ENCODE data around the gene METTL9.
"Not testable (repeated sequence)": the region's sequence is repeated elsewhere in the genome, so short reads cannot be mapped to it uniquely, and the experiment has no call there.

Gene METTL9

GRCh38 chr16:21653571-21653970 is 54.2 kb downstream of the METTL9 start:
- Histone ChIP-seq H3K9me3 (ENCODE audit: control insufficient read depth in 1 of 2, low read length in 2 of 2) (no peaks in the 10 kb centered on the region), H3K36me3 (ENCODE audit: control insufficient read depth in 1 of 2, insufficient read depth in 2 of 2, low read length in 2 of 2) (no peaks in the 10 kb centered on the region), H3K27ac (ENCODE audit: low read length) (no peak overlapping the region), H3K27me3 (ENCODE audit: low read depth, low read length) (no peaks in the 10 kb centered on the region), H3K4me1 (ENCODE audit: control insufficient read depth in 1 of 2, insufficient read depth in 2 of 2, low read length in 2 of 2) (peaks cover 0 to 16% of the 10 kb centered on the region in 2 donors), H3K4me3 (ENCODE audit: low read depth in 1 of 2, low read length in 2 of 2) (no peak overlapping the region)

GRCh38 chr16:21654466-21654865 is 55.1 kb downstream of the METTL9 start:
- H3K27me3 ChIP-seq (ENCODE audit: low read depth, low read length) = no peaks in the 10 kb centered on the region
- H3K4me1 ChIP-seq (ENCODE audit: control insufficient read depth in 1 of 2, insufficient read depth in 2 of 2, low read length in 2 of 2) = peaks cover 0 to 16% of the 10 kb centered on the region in 2 donors
- H3K27ac ChIP-seq (ENCODE audit: low read length) = no peak overlapping the region
- H3K36me3 ChIP-seq (ENCODE audit: control insufficient read depth in 1 of 2, insufficient read depth in 2 of 2, low read length in 2 of 2) = no peaks in the 10 kb centered on the region
- H3K4me3 ChIP-seq (ENCODE audit: low read depth in 1 of 2, low read length in 2 of 2) = no peak overlapping the region
- H3K9me3 ChIP-seq (ENCODE audit: control insufficient read depth in 1 of 2, low read length in 2 of 2) = no peaks in the 10 kb centered on the region

DNA sequence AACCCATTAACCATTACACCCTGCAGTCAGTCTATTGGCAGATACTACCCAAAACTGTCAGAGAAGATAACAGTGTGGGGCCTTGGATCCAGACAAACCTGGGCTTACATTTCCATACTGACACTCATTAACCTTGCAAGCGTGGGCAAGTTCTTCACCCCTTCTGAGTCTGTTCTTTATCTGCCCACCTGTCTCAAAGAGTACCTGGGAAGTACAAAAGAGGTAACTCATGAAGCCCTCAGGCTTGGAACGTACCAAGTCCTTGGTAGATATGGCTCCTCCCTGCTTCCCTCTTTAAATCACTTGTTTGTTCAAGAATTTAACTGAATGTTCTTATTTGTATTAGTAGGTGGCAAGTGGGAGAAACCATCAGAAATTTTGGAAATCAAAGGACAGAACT is 55.5 kb downstream of the METTL9 start:
- no peaks in the 10 kb centered on the region for H3K27me3 ChIP-seq (ENCODE audit: low read depth, low read length)
- no peak overlapping the region for H3K27ac ChIP-seq (ENCODE audit: low read length)
- no peaks in the 10 kb centered on the region for H3K36me3 ChIP-seq (ENCODE audit: control insufficient read depth in 1 of 2, insufficient read depth in 2 of 2, low read length in 2 of 2)
- no peak overlapping the region for H3K4me3 ChIP-seq (ENCODE audit: low read depth in 1 of 2, low read length in 2 of 2)
- H3K9me3 ChIP-seq (ENCODE audit: control insufficient read depth in 1 of 2, low read length in 2 of 2) = no peaks in the 10 kb centered on the region
- H3K4me1 ChIP-seq (ENCODE audit: control insufficient read depth in 1 of 2, insufficient read depth in 2 of 2, low read length in 2 of 2) = peaks cover 0 to 16% of the 10 kb centered on the region in 2 donors

DNA sequence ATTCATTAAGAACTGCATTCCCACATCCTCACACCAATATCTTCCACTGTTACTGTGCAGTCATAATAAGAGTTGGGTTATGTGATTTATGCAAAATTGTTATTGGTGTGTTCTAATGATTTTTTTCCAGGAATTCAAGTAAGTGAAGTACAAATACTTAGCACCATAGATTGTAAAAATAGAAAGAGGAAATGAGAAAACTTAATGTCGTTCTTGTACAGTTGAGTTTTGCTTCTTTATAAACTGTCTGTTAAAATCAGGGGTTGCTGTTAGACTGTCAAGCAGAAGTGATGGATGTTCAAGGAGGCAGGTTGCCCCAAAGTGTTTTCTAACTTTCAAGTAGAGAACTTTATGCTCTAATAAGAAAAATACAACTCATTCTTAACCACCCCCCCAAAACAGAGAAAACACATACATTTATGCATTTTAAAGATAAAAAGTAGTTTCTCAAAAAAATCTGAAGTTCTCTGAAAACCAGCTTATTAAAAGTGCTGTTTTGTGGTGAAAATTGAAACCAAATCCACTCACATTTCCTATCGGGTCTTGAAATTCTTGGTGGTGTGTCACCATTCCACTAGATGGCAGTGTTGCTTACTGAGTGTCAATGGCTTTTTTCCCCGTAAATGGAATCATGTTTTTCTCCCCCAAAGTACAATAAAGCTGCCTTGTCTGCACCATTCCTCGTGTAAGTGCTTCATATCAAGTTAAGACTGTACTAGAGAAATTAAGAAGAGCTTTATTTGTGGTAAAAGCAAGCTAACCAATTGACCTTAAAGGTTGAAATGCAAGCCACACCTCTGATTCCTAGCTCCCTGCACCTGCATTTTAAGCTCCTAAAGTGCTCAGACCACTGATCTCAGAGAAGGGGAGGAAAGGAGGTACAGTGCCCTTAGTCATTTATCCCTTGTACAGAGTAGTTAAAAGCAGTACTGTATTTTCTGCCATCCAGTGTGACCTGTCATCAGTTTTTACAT is 57.7 kb downstream of the METTL9 start:
- peaks cover 0 to 16% of the 10 kb centered on the region in 2 donors for H3K4me1 ChIP-seq (ENCODE audit: control insufficient read depth in 1 of 2, insufficient read depth in 2 of 2, low read length in 2 of 2)
- H3K27ac ChIP-seq (ENCODE audit: low read length) = no peak overlapping the region
- no peaks in the 10 kb centered on the region for H3K9me3 ChIP-seq (ENCODE audit: control insufficient read depth in 1 of 2, low read length in 2 of 2)
- H3K36me3 ChIP-seq (ENCODE audit: control insufficient read depth in 1 of 2, insufficient read depth in 2 of 2, low read length in 2 of 2) = no peaks in the 10 kb centered on the region
- no peaks in the 10 kb centered on the region for H3K27me3 ChIP-seq (ENCODE audit: low read depth, low read length)
- H3K4me3 ChIP-seq (ENCODE audit: low read depth in 1 of 2, low read length in 2 of 2) = no peak overlapping the region

DNA sequence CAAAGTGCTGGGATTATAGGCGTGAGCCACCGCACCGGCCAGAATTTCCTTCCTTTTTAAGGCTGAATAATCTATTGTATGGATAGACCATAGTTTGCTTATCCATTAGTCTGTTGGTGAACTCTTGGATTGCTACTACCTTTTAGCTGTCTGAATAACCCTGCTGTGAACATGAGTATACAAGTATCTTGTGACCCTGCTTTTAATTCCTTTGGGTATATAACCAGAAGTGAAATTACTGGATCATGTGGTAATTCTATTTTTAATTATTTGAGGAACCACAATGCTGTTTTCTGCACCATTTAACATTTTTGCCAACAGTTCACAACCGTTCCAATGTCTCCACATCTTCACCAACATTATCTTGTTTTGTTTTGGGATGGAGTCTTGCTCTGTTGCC is 59.7 kb downstream of the METTL9 start:
- H3K27ac ChIP-seq (ENCODE audit: low read length) = no peak overlapping the region

DNA sequence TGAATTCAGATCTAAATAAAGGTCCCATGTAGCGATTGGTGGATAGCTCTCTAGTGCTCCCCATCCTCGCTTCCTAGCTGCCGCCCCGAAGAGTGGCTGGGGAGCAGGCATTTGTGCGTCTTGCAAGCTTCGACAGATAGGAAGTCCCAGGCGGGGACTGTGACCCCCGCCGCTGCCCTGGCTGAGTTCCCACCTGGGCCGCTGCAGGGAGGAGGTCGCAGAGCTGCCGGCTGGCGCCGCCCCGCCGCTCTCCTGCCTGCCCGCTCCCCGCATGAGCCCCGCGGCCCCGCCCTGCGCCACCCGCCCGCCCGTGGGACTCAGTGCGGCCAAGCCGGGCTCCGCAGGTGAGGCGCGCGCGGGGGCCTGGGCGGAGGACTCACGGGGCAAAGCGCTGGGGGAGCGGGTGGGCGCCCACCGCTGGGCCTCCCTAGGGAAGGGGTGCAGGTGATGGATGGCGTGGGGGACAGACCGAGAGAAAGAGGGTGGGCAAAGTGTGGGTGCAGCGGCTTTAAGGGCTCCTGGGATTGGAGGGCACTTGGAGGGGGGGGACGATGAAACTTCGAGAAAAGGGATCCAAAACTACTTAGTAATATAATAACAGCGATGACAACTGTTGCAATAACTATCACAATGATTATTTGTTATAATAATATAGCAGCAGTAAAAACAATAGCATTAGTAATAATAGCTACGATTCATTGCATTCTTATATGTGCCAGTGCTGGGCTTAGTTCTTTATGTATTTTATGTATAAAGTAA is 64.7 kb downstream of the METTL9 start, which contains the start of gene OTOA:
Gene OTOA, plus strand, starts transcription at position 80 of the 759 bp plus-strand sequence. CDS start 14,547 bp downstream, outside the sequence.
- H3K4me1 ChIP-seq (ENCODE audit: control insufficient read depth in 1 of 2, insufficient read depth in 2 of 2, low read length in 2 of 2) = peaks cover 0 to 9% of the 10 kb centered on the region in 2 donors
- peaks cover 3% of the 10 kb centered on the region for H3K27me3 ChIP-seq (ENCODE audit: low read depth, low read length)
- no peaks in the 10 kb centered on the region for H3K9me3 ChIP-seq (ENCODE audit: control insufficient read depth in 1 of 2, low read length in 2 of 2)
- H3K27ac ChIP-seq (ENCODE audit: low read length) = no peak within 1 kb of the TSS
- H3K4me3 ChIP-seq (ENCODE audit: low read depth in 1 of 2, low read length in 2 of 2) = peak within 1 kb of the TSS in 1 of 2 donors; percentile 56
- H3K36me3 ChIP-seq (ENCODE audit: control insufficient read depth in 1 of 2, insufficient read depth in 2 of 2, low read length in 2 of 2) = no peaks in the 10 kb centered on the region

More for the DNA sequence above, 59.7 kb downstream of the METTL9 start:
- Histone ChIP-seq H3K36me3 (ENCODE audit: control insufficient read depth in 1 of 2, insufficient read depth in 2 of 2, low read length in 2 of 2) (no peaks in the 10 kb centered on the region), H3K4me3 (ENCODE audit: low read depth in 1 of 2, low read length in 2 of 2) (no peak overlapping the region), H3K27me3 (ENCODE audit: low read depth, low read length) (no peaks in the 10 kb centered on the region), H3K9me3 (ENCODE audit: control insufficient read depth in 1 of 2, low read length in 2 of 2) (no peaks in the 10 kb centered on the region), H3K4me1 (ENCODE audit: control insufficient read depth in 1 of 2, insufficient read depth in 2 of 2, low read length in 2 of 2) (peaks cover 0 to 16% of the 10 kb centered on the region in 2 donors)

- H3K36me3 ChIP-seq (ENCODE audit: control insufficient read depth in 1 of 2, insufficient read depth in 2 of 2, low read length in 2 of 2) = no peaks in the 10 kb centered on the region
- peaks cover 0 to 9% of the 10 kb centered on the region in 2 donors for H3K4me1 ChIP-seq (ENCODE audit: control insufficient read depth in 1 of 2, insufficient read depth in 2 of 2, low read length in 2 of 2)
- H3K4me3 ChIP-seq (ENCODE audit: low read depth in 1 of 2, low read length in 2 of 2) = no peak overlapping the region
- no peak overlapping the region for H3K27ac ChIP-seq (ENCODE audit: low read length)
- peaks cover 3% of the 10 kb centered on the region for H3K27me3 ChIP-seq (ENCODE audit: low read depth, low read length)
- H3K9me3 ChIP-seq (ENCODE audit: control insufficient read depth in 1 of 2, low read length in 2 of 2) = no peaks in the 10 kb centered on the region
Observed at GRCh38 chr16:21664801-21665492, 65.6 kb downstream of the METTL9 start.

DNA sequence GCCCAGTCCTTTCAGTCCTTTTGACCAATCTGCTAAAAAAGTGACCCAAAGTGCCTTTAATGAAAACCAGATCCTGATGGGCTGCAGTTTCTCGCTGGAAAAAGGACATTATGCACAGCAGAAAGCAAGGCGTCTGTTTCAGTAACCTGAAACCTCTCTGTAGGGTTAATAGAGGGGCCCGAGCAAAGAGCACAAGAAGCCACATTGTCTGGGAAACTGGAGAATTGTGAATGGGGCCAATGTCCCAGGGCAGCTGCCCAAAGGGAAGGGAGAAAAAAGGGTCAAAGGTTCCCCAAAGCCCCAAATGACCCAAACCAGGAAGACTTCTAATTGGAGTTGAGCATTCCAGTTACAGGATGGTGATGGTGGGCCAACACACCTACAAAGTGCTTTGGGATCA is 67.4 kb downstream of the METTL9 start:
- Histone ChIP-seq H3K27me3 (ENCODE audit: low read depth, low read length) (peaks cover 3% of the 10 kb centered on the region), H3K4me3 (ENCODE audit: low read depth in 1 of 2, low read length in 2 of 2) (no peak overlapping the region), H3K36me3 (ENCODE audit: control insufficient read depth in 1 of 2, insufficient read depth in 2 of 2, low read length in 2 of 2) (no peaks in the 10 kb centered on the region), H3K9me3 (ENCODE audit: control insufficient read depth in 1 of 2, low read length in 2 of 2) (no peaks in the 10 kb centered on the region), H3K4me1 (ENCODE audit: control insufficient read depth in 1 of 2, insufficient read depth in 2 of 2, low read length in 2 of 2) (peaks cover 0 to 9% of the 10 kb centered on the region in 2 donors), H3K27ac (ENCODE audit: low read length) (no peak overlapping the region)

GRCh38 chr16:21667575-21667974 is 68.2 kb downstream of the METTL9 start:
- Histone ChIP-seq H3K27me3 (ENCODE audit: low read depth, low read length) (peaks cover 3% of the 10 kb centered on the region), H3K9me3 (ENCODE audit: control insufficient read depth in 1 of 2, low read length in 2 of 2) (no peaks in the 10 kb centered on the region), H3K27ac (ENCODE audit: low read length) (no peak overlapping the region), H3K4me3 (ENCODE audit: low read depth in 1 of 2, low read length in 2 of 2) (no peak overlapping the region), H3K36me3 (ENCODE audit: control insufficient read depth in 1 of 2, insufficient read depth in 2 of 2, low read length in 2 of 2) (no peaks in the 10 kb centered on the region), H3K4me1 (ENCODE audit: control insufficient read depth in 1 of 2, insufficient read depth in 2 of 2, low read length in 2 of 2) (peaks cover 0 to 9% of the 10 kb centered on the region in 2 donors)

DNA sequence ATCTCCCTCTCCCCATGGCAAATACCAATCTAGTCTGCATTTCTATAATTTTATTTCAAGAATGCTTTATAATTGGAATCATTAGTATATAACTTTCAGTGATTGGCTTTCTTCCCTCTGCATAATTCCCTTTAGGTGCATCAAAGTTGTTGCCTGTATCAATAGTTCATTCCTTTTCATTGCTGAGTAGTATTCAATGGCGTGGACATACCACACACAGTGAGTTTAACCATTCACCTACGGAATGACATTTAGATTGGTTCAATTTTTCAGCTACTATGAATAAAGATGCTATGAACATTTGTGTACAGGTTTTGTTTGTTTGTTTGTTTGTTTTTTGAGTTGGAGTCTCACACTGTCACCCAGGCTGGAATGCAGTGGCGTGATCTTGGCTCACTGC is 74.1 kb downstream of the METTL9 start:
- H3K27me3 ChIP-seq (ENCODE audit: low read depth, low read length) = no peaks in the 10 kb centered on the region
- H3K27ac ChIP-seq (ENCODE audit: low read length) = no peak overlapping the region
- H3K9me3 ChIP-seq (ENCODE audit: control insufficient read depth in 1 of 2, low read length in 2 of 2) = peaks cover 0 to 5% of the 10 kb centered on the region in 2 donors
- H3K36me3 ChIP-seq (ENCODE audit: control insufficient read depth in 1 of 2, insufficient read depth in 2 of 2, low read length in 2 of 2) = no peaks in the 10 kb centered on the region
- H3K4me1 ChIP-seq (ENCODE audit: control insufficient read depth in 1 of 2, insufficient read depth in 2 of 2, low read length in 2 of 2) = no peaks in the 10 kb centered on the region
- H3K4me3 ChIP-seq (ENCODE audit: low read depth in 1 of 2, low read length in 2 of 2) = no peak overlapping the region

GRCh38 chr16:21674456-21674855 is 75.1 kb downstream of the METTL9 start:
- not testable (repeated sequence) for H3K4me1 ChIP-seq (ENCODE audit: control insufficient read depth in 1 of 2, insufficient read depth in 2 of 2, low read length in 2 of 2); H3K36me3 ChIP-seq (ENCODE audit: control insufficient read depth in 1 of 2, insufficient read depth in 2 of 2, low read length in 2 of 2); H3K9me3 ChIP-seq (ENCODE audit: control insufficient read depth in 1 of 2, low read length in 2 of 2); H3K27ac ChIP-seq (ENCODE audit: low read length); H3K27me3 ChIP-seq (ENCODE audit: low read depth, low read length); H3K4me3 ChIP-seq (ENCODE audit: low read depth in 1 of 2, low read length in 2 of 2)

All from muscle layer of duodenum (tissue), 2 donors.